Ecto neural progenitor cell (in vitro differentiated cells): ENCODE data around the gene CDK5RAP1.
A peak's percentile ranks its signal among the peaks of the same experiment; 100 is the strongest.
"Not testable (repeated sequence)": the region's sequence is repeated elsewhere in the genome, so short reads cannot be mapped to it uniquely, and the experiment has no call there.

ENCODE experiments used
- DNase-seq: peaks from one replicate; pipeline ENCODE4 v3.0.0-alpha.2; 2018; ENCODE audit warnings: low spot score

CDK5RAP1 gene

DNA sequence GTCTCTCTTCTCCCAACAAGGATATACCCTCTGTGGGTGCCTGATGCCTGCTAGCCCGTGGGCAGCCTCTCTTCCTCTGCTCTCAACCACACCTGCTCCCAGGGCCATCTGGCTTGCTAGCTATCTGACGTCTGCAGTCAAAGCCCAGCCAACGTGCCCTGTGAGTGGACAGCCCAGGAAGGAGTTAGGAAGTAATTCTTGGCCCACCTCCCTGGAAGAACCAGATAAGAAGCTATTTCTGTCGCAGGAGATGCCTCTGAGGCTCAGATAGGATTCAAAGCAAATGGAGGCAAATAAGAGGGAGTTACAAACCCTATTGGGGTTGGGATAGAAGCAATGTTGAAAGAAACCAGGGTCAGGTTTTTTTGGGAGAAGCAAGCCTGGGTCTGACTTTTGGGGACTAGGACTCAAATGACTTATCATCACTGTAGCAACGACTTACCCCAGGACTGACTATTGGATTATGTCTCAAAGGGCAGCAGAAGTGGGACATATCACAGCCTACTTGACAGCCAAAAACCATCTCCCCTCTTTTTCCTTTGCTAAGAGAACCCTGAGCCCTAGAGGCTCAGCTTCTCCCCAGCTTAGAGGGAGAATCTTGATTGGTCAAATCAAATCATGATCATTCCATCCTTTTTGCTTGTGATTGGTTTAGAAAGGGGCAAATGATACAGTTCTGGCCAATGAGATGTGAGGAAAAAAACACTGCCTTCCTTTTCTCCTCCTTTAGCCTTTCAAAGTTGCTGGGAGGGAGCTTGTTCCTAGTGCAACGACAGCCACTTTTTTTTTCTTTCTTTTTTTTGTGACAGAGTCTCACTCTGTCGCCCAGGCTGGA, 18.0 kb upstream of the CDK5RAP1 start:
- DNase-seq: no peak

DNA sequence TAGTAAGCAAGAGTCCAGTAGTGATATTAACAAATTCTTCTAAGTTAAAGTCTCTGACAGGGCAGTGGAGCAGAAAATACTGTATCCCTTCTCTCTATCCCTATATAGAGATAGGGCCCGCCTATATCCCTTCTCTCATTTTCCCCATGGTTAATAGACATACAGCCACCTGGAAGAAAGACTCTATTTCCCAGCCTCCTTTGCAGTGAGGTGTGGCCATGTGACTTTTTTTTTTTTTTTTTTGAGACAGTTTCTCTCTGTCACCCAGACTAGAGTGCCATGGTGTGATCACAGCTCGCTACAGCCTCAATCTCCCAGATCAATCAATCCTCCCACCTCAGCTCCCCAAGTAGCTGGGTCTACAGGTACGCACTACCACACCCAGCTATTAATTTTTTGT, 16.7 kb upstream of the CDK5RAP1 start:
- no peak for DNase-seq

DNA sequence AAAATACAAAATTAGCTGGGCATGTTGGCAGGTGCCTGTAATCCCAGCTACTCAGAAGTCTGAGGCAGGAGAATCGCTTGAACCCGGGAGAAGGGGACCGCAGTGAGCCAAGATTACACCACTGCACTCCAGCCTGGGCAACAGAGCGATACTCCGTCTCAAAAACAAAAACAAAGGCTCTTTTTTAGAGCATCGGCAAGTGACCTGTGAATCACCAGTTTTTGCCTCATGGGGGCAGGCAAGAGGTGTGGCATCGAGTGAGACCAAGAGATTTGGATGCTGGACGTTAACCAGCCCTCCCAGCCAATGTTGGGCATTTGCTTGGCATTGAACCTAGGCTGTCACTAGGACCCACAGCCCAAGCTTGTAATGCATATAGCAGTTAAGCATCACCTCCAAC, 14.6 kb upstream of the CDK5RAP1 start:
- DNase-seq: peak; percentile 54

DNA sequence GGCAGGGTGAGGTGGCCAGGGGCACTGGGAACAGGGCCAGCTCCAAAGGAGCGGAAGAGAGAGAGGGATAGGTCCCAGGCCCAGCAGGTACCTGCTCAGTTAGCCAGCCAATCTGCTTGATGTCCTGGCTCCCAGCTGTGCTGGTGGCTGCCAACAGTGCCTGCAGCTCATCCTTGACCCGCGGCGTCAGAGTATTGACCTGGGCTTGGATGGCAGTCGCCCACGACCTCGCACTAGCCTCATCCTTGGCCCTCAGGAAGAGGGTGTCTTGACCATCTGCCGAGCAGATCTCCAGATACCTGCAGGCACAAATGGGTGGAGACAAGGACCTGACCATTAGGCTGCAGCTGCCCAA, 11.1 kb upstream of the CDK5RAP1 start:
- no peak for DNase-seq

DNA sequence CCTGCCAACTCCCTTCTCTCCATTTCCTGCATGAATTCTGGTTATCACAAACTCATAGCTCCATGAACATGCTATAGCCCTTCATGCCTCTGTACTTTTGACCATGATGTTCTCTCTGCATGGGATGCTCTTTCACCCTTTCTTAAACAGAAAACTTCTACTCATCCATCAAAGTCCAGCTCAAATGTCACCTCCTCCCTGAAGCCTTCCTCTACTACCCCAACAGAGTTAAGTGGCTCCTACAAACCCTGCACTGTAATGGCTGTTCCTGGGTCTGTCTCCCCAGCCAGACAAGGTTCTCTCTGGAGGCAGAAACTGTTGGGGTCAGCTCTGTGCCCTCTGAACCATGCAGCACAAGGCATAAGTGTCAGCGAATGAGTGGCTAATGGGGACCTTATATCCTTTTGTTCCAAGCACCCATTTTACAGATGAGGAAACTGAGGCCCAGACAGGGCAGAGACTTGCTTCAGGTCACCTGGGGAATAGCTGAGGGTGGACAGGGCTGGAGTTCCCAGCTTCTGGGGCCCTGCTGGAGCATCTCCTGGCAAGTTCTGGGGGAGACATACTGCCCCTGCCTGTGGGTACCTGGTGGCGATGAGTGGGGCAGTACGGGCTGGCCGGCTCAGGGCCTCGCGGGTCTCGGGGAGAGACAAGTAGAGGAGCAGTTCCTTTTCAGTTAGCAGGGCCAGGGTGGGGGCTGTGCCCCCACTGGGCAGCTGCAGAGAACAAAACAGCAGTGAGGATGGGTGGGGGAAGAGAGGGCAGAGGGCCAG, 10.6 kb upstream of the CDK5RAP1 start:
- no peak for DNase-seq

DNA sequence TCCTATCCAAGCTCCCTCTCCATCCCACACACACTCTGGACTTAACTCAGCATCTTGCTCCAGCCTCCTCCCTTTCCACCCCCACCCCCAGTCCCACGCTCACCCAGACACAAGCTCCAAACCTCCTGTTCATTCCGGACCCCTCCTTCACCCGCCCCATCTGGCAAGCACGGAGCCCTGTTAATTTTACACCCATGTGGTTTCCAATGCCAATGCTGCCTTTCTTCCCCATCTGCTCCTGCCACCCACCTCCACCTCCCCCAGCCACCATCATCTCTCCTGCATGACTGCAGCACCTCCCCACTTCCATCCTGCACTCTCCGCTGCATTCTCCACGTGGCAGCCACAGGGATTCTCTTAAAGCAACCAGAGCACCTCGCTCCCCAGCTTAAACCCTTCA, 9.9 kb upstream of the CDK5RAP1 start:
- DNase-seq: no peak

DNA sequence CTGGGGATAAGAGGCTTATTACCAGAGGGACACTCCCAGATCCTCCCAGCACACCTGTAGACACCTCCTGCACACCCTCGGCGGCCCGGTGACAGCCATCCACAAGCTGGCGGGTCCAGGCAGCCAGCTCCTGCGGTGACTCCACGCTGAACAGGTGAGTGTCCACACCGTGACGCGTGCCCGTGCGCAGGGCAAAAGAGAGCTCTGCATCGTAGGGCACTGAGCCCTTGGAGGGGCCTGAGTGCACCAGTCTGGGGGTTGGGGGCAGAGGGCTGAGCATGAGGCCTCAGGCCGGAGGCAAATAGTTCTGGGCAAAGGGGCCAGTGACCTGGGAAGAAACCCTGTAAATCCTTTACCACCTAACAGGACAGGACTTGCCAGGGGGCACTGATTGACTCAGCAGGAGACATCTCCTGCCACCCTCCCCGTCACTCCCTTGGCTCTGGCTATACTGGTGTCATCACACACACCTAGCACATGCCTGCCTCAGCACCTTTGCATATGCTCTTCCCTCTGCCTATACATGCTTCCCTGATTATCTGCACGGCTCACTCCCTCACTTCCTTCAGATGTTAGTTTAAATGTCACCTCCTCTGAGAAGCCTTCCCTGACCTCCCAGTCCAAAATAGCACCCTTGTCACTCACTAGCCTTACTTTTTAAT, 8.9 kb upstream of the CDK5RAP1 start:
- DNase-seq: no peak

DNA sequence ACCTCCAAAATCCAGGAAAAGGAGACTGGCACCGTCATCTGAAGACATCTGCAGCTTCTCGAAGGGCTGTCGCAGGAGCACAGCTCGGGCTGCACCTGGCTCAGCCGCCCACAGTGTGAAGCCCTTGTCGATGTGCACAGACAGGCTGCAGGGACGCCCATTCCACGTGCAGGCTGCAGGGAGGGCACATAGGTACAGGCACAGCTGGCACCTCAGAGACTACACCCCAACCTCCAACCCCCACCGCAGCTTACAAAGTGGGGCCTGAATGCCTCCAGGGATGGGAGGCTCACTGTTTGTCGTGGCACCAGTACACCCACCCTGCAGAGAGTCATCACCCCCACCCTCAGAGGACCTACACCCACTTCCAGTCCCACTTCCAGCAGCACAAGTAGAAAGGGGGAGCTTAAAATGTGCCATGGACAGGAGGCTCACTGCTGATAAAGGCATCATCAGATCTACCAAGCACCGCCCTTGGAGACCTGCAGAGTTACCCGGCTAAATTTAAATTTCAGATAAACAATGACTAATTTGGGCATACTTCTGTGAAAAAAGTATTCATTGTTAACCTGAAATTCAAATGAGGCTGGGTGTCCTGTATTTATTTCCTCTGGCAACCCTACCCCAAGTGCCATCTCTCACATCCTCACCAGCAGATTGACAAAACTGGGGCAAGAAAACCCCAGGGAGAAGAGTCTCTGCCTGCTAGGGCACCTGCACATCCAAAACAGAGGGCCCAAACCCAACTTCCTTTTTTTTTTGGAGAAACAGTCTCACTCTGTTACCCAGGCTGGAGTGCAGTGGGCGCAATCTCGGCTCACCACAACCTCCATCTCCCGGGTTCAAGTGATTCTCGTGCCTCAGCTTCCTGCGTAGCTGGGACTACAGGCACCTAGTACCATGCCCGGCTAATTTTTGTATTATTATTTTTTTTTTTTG, 7.7 kb upstream of the CDK5RAP1 start:
- DNase-seq: no peak

DNA sequence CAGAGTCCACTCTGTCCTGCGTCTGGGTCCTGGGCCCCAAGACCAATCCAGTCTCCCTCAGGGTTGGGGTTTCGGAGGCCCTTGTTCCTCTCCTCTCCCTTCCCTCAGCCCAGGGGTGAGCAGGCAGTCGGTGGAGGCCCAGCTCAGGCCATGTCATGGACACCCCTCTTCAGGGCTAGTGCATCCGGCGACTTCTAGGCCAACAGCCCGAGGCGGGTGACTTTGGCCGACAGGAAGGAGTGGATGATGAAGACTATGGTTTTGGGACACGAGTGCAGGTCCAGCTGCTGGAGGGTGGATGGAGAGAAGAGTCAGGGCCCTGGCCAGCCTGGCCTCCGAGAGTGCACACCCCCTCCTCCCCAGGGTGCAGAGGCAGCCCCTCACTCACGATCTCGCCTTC, 7.0 kb upstream of the CDK5RAP1 start:
- DNase-seq: no peak

DNA sequence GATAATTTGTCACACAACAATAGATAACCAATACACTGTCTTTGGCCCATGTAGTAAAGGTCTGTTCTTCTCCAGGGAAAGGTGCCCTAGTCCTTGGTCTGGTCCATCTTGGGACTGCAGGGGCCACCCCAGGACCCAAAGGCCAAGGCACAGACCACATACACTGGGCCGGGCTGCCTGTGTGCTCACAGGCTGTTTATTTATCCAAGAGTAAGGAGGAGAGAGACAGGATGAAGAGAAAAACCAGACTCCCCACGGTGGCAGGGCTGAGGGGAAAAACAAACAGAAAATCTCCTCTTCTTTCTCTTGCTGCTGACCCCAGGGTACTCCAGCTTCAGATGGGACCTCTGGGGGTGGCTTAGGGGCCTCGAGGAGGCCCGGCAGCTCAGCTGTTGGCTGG, 6.5 kb upstream of the CDK5RAP1 start:
- DNase-seq: no peak

DNA sequence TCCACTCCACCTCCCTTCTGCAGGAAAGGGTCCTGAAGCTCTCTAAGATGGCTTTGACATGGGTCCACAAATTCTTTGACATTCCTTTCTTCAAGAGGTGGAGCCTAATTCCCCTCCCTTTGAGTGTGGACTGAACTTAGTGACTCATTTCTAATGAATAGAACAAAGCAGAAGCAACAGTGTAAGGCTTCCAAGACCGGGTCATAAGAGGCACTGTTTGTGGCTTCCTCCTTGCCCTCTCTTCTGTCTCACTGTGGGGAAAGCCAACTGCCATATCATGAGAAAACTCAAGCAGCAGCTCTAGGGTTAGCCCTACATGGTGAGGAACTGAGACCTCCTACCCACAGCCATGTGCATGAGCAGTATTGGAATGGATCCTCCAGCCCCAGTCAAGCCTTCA, 5.9 kb upstream of the CDK5RAP1 start:
- DNase-seq: no peak

DNA sequence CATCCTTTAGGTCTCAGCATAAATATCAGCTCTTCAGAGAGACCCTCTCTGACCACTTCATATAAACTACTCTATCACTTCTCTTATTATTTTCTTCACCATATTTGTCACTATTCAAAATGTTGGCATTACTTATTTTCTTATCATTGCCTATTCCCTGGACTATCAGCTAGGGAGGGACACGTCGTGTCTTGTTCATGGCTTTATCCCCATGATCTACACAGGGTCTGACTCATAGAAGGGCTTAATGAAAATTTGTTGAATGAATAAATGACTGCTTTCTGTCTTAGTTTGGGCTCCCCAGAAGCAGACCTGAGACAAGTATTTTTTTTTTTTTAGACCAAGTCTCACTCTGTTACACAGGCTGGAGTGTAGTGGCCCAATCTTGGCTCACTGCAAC, 3.0 kb upstream of the CDK5RAP1 start:
- no peak for DNase-seq

DNA sequence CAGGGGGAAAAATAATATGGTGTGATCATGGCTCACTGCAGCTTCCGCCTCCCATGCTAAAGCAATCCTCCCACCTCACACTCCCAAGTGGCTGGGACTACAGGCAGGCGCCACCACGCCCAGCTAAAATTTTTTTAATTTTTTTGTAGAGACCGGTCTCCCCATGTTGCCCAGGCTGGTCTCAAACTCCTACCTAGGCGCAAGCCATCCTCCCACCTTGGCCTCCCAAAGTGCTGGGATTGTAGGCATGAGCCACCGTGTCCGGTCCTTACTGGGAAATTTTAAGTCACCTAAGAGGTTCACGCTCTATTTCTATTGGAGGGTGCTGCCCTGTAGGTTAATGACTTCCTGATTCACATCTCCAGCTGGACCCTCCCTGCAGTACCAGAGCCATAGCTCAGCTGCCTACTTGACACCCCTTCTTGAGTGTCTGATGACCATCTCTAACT, 626 bp upstream of the CDK5RAP1 start:
- no peak for DNase-seq

DNA sequence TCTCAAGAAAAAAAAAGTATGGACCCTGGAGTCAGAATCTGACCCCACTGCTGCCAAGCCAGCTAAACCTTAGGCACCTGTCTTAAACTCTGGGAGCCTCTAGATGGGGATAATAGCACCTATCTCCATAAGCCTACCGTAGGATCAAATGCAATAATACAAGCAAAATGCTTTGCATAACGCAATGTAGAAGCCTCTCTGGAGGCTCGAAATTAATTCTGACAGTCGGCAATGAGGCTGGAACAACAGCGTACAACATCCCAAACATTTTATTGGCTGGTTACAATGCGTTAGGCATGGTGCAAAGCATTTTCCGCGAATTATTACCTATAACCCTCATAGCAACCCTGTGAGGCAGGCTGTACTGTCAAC, 521 bp downstream of the CDK5RAP1 start:
- no peak for DNase-seq

DNA sequence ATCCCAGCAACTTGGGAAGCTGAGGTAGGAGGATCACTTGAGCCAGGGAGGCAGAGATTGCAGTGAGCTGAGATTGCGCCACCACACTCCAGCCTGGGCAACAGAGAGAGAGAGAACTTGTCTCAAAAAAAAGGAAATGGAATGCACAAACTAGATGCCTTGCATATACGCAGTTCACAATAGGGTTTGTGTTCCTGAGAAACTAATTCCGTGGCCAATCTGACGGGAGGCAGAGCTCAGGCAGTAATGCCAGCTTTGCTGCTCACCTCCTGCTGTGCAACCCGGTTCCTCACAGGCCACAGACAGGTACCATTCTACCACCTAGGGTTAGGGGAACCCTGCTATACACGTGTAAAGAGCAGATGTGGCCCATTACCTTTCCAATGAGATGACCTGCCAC, 1.4 kb downstream of the CDK5RAP1 start:
- no peak for DNase-seq

DNA sequence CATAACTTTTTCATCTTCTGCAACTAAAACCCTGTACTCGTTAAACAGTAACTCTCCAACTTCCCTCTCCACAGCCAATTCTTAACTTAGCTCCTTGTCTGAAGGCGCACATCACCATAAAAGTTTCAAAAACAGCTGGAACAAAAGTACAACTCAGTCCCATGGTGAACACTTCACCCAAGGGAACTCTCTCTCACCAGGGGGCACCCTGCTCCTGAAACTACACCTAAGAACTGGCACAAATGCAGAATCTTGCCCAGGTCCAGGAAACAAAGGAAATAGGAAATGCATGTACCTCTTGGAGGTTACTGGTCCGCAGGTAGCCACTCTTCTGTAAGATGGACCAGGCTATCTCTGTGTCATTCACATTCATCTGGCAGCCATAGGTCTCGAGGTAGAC, 6.6 kb downstream of the CDK5RAP1 start:
- DNase-seq: no peak

DNA sequence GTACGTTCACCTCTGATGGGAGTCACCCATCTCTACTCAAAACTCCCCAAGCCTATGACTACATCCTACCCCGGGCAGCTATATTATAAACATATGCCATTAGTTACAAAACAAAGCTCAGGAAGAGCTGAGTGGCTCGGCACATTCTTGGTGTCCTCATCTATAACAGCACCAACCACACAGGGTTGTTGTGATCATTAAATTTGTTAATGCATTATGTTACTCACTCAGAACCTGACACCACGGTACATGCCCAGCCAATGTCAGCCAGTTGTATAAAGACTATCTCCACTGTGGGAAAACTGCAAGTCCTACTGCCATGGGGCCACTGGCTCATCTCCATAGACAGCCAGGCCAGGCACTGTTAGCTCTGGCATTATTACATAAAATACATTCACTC, 7.7 kb downstream of the CDK5RAP1 start:
- no peak for DNase-seq

DNA sequence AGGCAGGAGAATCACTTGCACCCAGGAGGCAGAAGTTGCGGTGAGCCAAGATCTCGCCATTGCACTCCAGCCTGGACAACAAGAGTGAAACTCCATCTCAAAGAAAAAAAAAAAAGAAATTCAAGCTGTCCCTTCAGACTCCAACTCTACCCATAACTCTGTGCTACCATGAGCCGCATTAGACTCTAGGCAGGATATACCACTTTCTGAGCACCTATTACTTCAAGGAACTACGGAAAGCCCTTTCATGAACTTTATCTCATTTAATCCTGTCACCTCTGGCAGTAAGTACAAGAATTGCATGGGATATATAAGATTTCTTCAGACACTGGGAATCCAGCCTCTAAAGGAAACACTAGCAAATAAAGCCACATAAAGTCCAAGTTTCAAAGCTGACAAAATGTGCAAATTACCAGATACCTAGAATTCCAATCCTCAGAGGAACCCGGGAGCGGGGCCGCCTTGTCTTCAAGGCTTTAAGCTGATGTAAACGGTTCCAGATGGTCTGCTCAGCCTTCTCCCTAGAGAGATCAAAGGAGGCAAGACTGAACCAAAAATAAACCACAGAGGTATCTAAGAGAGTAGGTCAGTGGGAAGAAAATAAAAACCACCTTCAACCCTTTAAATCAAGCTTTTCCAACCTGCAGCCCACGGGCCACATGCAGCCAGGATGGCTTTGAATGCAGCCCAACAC, 9.4 kb downstream of the CDK5RAP1 start:
- DNase-seq: no peak

DNA sequence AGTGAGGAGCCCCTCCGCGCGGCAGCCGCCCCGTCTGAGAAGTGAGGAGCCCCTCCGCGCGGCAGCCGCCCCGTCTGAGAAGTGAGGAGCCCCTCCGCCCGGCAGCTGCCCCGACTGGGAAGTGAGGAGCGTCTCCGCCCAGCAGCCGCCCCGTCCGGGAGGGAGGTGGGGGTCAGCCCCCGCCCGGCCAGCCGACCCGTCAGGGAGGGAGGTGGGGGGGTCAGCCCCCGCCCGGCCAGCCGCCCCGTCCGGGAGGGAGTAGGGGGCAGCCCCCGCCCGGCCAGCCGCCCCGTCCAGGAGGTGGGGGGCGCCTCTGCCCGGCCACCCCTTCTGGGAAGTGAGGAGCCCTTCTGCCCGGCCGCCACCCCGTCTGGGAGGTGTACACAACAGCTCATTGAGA, 12.0 kb downstream of the CDK5RAP1 start:
- not testable (repeated sequence) for DNase-seq

DNA sequence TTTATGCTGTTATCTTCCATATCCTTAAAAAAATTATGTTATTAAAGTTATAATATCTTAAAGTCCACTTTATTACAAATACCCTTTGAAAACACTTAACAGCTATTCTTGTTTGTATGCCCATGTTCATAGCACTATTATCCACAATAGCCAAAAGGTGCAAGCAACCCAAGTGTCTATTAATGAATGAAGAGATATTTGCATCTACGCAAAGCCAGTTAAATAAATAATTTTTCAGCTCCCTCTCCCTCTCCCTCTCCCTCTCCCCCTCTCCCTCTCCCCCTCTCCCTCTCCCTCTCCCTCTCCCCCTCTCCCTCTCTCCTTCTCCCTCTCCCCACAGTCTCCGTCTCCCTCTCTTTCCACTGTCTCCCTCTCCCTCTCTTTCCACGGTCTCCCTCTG, 13.1 kb downstream of the CDK5RAP1 start:
- DNase-seq: no peak

DNA sequence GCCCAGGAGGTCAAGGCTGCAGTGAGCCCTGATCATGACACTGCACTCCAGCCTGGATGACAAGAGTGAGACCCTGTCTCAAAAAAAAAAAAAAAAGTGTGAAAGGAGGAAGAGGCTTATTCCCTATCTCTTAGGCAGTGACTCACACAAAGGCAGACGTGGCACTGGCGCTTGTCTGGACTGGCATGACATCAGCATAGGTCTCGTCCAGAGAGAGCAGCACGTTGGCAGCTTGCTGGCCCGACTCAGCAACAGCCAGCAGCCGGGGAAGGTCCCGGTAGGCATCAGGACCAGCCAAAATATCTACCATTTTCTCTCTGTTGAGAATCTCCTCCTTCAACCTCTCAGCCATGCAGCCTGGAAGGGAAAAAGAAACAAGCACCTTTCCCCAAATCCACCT, 14.1 kb downstream of the CDK5RAP1 start:
- DNase-seq: no peak
